OCI-LY1 (cell line): ENCODE measurements around the gene LCP2.

Experiments
- EZH2 ChIP-seq: fragments of 200-600 bp; sonication (generic), shearing (Covaris generic); IDR thresholded peaks from 2 replicates; pipeline ENCODE4 v1.8.0; 2017; ENCODE audit warnings: borderline replicate concordance, mixed run types, mild to moderate bottlenecking, antibody characterized with exemption, low read length, moderate library complexity, mixed read lengths
- TF ChIP-seq, protein P1 (sequence below): fragments of 200-600 bp; sonication (generic), shearing (Covaris generic); IDR thresholded peaks from 2 replicates; pipeline ENCODE4 v1.5.1; 2017; ENCODE audit warnings: mild to moderate bottlenecking, antibody characterized with exemption, low read length, moderate library complexity, mixed read lengths

GRCh38 chr5:170330568-170331054 is 33.0 kb upstream of the LCP2 start:
- TF ChIP-seq, protein P1, sequence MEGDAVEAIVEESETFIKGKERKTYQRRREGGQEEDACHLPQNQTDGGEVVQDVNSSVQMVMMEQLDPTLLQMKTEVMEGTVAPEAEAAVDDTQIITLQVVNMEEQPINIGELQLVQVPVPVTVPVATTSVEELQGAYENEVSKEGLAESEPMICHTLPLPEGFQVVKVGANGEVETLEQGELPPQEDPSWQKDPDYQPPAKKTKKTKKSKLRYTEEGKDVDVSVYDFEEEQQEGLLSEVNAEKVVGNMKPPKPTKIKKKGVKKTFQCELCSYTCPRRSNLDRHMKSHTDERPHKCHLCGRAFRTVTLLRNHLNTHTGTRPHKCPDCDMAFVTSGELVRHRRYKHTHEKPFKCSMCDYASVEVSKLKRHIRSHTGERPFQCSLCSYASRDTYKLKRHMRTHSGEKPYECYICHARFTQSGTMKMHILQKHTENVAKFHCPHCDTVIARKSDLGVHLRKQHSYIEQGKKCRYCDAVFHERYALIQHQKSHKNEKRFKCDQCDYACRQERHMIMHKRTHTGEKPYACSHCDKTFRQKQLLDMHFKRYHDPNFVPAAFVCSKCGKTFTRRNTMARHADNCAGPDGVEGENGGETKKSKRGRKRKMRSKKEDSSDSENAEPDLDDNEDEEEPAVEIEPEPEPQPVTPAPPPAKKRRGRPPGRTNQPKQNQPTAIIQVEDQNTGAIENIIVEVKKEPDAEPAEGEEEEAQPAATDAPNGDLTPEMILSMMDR = no peak
- TF ChIP-seq EZH2 = no peak
